Mesothelial cell of epicardium (in vitro differentiated cells): Measurements from ENCODE around the gene UCN2. TPM values are rescaled to one million over a fixed set of nuclear protein-coding genes. Genes with fewer than 3 reads are reported as not detected.

Experiments
- DNase-seq, 2 experiments: peaks; one replicate each; pipeline ENCODE4 v3.0.0; 2021; ENCODE audit warnings: low spot score in 2 of 2; ENCODE audit not compliant: unreplicated experiment in 2 of 2
- H3K27ac Mint-ChIP-seq: 2 replicates; pipeline ENCODE4 v1.8.0; 2021; ENCODE audit warnings: mixed read lengths
- H3K27me3 Mint-ChIP-seq: 2 replicates; pipeline ENCODE4 v1.8.0; 2021; ENCODE audit warnings: low read depth, mixed read lengths
- H3K36me3 Mint-ChIP-seq: 2 replicates; pipeline ENCODE4 v1.8.0; 2021; ENCODE audit warnings: mixed read lengths
- H3K4me1 Mint-ChIP-seq: 2 replicates; pipeline ENCODE4 v1.8.0; 2021; ENCODE audit warnings: mixed read lengths
- H3K4me3 Mint-ChIP-seq: 2 replicates; pipeline ENCODE4 v1.8.0; 2021; ENCODE audit warnings: mild to moderate bottlenecking, moderate library complexity, mixed read lengths
- H3K9me3 Mint-ChIP-seq: 2 replicates; pipeline ENCODE4 v1.8.0; 2021; ENCODE audit warnings: mixed read lengths
- total RNA-seq: library from RNA; stranded (reverse); gene quantifications from 3 replicates; pipeline ENCODE4 v1.2.1, GENCODE V29; 2021
- TF ChIP-seq, protein P1 (sequence below): fragments of 200-600 bp; sonication (generic); IDR thresholded peaks from one replicate; pipeline ENCODE4 v1.5.0; 2021; ENCODE audit warnings: antibody characterized with exemption; ENCODE audit not compliant: unreplicated experiment

The UCN2 gene
- total RNA-seq, 1 donor from 2014 or later, result 0.60 TPM

DNA sequence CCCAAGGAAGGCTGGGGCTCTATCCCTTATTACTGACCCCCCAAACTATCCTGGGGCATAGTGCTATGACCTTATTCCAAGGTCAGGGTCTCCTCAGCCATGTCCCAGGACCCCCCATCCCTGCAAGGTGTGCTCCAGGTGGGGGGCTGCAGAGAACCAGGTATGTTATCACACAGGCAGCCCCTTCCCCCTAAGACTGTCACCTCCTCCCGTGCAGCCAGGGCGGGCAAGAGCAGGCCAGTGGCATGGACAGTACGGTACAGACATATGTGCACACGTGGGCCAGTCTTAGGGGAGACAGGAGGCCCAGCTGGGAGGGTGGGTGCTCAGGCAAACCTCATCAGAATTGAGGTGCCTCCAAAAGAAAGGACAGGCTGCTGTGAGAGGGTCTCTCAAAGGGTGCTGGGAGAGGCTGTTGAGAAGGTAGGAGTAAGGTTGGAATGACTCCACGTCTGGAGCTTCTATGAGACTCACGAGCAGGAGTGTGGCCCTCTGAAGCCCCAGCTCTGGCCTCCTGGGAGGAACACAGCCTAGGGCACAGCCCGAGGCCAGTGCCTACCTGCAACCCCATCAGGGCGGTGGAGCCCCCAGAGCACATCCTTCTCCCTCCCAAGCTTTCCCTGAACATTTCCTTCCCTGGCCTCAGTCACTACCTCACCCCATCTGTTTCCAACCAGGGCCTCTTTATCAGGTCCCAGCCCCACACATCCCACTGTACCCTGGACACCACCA lies 33.3 kb upstream of the UCN2 start:
- Mint-ChIP-seq H3K4me1 (peaks cover 40% of the 10 kb centered on the region), H3K27ac (peak overlapping the region; percentile 66), H3K27me3 (peaks cover 11% of the 10 kb centered on the region), H3K4me3 (no peak overlapping the region), H3K9me3 (no peaks in the 10 kb centered on the region), H3K36me3 (peaks cover 6% of the 10 kb centered on the region)
- TF ChIP-seq, protein P1, sequence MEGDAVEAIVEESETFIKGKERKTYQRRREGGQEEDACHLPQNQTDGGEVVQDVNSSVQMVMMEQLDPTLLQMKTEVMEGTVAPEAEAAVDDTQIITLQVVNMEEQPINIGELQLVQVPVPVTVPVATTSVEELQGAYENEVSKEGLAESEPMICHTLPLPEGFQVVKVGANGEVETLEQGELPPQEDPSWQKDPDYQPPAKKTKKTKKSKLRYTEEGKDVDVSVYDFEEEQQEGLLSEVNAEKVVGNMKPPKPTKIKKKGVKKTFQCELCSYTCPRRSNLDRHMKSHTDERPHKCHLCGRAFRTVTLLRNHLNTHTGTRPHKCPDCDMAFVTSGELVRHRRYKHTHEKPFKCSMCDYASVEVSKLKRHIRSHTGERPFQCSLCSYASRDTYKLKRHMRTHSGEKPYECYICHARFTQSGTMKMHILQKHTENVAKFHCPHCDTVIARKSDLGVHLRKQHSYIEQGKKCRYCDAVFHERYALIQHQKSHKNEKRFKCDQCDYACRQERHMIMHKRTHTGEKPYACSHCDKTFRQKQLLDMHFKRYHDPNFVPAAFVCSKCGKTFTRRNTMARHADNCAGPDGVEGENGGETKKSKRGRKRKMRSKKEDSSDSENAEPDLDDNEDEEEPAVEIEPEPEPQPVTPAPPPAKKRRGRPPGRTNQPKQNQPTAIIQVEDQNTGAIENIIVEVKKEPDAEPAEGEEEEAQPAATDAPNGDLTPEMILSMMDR, result no peak
- DNase-seq, result no peak

DNA sequence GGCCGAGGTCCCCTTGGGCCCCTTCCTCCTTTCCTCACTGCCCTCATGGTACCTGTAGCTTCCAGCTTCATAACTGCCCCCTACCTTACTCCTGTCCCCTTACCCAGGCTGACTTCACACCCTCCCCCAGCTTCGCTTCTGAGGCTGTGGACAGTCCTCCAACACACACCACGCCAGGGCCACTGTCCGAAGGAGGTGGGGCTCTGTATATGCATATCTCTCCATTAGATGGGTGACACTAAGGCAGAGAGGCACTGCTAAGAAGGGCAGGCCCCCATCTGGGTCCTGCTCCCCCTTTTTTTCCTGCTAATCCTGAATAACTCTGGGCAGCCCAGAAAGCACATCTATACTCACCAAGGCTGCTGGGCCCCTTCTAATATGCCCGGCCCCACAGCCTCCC lies 32.6 kb upstream of the UCN2 start:
- no peak overlapping the region for H3K27ac Mint-ChIP-seq
- H3K9me3 Mint-ChIP-seq, result no peaks in the 10 kb centered on the region
- TF ChIP-seq, protein P1, result no peak
- H3K27me3 Mint-ChIP-seq, result peaks cover 11% of the 10 kb centered on the region
- no peak for DNase-seq
- peaks cover 6% of the 10 kb centered on the region for H3K36me3 Mint-ChIP-seq
- peak overlapping the region; percentile 15 for H3K4me3 Mint-ChIP-seq
- H3K4me1 Mint-ChIP-seq, result peaks cover 40% of the 10 kb centered on the region

DNA sequence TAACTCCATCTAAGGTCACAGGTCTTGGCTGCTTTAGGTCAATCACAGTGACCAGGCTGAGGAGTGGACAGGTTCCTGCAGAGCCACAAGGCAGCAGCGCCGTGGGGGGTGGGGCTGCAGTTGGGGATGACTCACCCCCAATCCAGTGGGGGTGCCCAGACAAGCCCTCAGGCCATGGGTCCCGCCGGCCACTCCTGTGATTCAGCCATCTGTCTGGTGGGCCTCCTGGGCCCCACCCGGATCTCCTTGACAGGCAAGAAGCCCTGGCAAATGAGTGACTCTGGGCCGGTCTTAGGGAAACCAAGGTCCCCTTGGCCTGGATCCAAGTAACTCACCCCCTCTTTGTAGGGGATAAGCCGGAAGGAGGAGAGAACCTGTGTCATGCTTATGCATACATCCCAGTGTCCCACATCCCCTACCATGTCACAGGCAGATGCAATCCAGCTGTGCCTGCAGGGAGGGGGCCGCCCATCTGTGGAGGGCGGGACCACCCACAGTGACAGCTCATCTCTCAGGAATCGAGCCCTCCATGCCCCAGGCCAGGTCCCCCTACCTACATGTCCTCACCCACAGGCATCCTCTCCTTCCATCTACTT lies 32.0 kb upstream of the UCN2 start:
- Mint-ChIP-seq H3K36me3 (peaks cover 3% of the 10 kb centered on the region), H3K9me3 (no peaks in the 10 kb centered on the region), H3K27me3 (peaks cover 11% of the 10 kb centered on the region), H3K4me3 (peak overlapping the region; percentile 22), H3K4me1 (peaks cover 40% of the 10 kb centered on the region), H3K27ac (no peak overlapping the region)
- TF ChIP-seq, protein P1, result no peak
- no peak for DNase-seq

DNA sequence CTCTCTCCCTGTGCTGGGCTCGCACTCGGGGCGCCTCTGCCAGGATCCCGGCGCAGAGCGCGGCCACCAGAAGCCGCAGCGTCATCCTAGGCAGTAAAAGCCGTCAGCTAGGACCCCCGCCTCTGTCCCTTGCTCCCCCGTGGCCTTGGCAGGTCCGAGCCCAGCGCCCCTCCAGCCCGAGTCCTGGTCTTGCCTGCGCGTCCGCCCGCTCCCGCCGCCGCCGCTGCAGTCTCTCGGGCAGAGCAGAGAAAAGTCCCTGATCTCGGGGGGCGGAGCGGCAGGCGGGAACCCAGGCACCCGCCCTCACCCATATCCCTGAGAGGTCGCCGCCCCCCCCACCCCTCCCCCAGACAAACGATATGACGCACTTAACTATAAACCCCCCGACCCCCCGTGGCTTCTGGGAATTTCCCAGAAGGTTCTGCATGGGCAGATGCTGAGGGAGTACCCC lies 31.5 kb upstream of the UCN2 start, which contains the start of gene COL7A1:
Gene COL7A1, minus strand, starts transcription at position 255 of the 451 bp plus-strand sequence. Its CDS starts 170 bp downstream, at position 85.
- Mint-ChIP-seq H3K27me3 (peaks cover 11% of the 10 kb centered on the region), H3K36me3 (peaks cover 2% of the 10 kb centered on the region), H3K27ac (no peak within 1 kb of the TSS), H3K9me3 (no peaks in the 10 kb centered on the region), H3K4me1 (peaks cover 40% of the 10 kb centered on the region), H3K4me3 (peak within 1 kb of the TSS; percentile 22)
- no peak for DNase-seq
- TF ChIP-seq, protein P1, result no peak

DNA sequence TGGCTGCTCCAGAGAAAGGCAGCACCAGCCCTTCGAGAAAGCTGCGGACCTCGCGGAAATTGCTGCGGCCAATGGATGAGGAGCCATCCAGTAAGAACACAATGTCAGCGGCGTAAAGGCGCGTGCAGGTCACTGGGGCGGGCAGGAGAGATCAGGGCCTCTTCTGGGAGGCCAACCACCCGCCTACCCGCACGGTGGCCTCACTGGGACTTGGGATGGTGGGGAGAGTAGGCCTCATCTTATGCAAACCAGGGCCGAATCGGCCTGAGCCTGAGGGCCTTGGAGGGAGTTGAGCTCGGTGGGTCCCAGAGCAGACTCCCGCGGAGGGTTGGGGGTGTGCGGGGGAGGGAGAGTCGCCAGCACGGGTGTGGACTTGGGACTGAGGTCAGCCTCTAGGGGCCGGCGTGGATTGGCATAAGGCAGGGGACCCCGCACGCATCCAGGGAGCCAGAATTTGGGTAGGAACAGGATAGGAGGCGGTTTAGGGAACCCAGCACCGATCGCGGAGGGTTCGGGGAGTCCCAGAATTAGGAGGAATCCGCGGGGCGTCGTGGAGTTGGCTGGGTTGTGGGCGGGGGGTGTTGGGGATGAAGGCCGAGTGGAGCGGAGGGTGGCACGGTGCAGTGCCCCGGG lies 31.0 kb upstream of the UCN2 start:
- peaks cover 40% of the 10 kb centered on the region for H3K4me1 Mint-ChIP-seq
- no peaks in the 10 kb centered on the region for H3K9me3 Mint-ChIP-seq
- peaks cover 2% of the 10 kb centered on the region for H3K36me3 Mint-ChIP-seq
- TF ChIP-seq, protein P1, result no peak
- H3K27me3 Mint-ChIP-seq, result peaks cover 11% of the 10 kb centered on the region
- no peak overlapping the region for H3K4me3 Mint-ChIP-seq
- no peak overlapping the region for H3K27ac Mint-ChIP-seq
- no peak for DNase-seq
